DOHH2 (cell line): ENCODE data around the gene ZNF280D.

Source experiments
- EZH2phosphoT487 ChIP-seq: fragments of 200-600 bp; sonication (generic); IDR thresholded peaks from 2 replicates; pipeline ENCODE4 v1.6.1; 2017; ENCODE audit warnings: borderline replicate concordance, mild to moderate bottlenecking, antibody characterized with exemption, low read length, moderate library complexity, mixed read lengths
- TF ChIP-seq, protein P1 (sequence below): fragments of 200-600 bp; sonication (generic); IDR thresholded peaks from one replicate; pipeline ENCODE4 v1.5.1; 2014; ENCODE audit warnings: antibody characterized with exemption, mild to moderate bottlenecking, low read depth, low read length; ENCODE audit not compliant: poor library complexity, severe bottlenecking

DNA sequence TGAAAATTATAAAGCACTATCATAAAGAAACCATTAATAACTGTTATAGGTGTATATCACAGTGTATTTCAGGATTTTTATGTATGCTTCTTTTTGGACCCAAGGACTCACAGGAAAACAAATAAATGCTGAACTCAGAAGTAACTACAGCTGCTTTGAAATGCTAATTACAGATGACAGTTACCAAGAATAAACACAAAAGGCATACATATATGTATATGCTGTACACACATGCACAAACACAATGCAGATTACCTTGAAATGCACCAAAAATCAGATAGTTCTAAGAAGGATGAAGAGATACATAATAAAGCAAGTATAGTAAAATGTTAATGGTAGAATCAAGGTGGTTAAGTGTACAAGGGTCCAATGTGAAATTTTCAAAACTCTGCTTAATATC, 52.2 kb downstream of the ZNF280D start:
- TF ChIP-seq, protein P1, sequence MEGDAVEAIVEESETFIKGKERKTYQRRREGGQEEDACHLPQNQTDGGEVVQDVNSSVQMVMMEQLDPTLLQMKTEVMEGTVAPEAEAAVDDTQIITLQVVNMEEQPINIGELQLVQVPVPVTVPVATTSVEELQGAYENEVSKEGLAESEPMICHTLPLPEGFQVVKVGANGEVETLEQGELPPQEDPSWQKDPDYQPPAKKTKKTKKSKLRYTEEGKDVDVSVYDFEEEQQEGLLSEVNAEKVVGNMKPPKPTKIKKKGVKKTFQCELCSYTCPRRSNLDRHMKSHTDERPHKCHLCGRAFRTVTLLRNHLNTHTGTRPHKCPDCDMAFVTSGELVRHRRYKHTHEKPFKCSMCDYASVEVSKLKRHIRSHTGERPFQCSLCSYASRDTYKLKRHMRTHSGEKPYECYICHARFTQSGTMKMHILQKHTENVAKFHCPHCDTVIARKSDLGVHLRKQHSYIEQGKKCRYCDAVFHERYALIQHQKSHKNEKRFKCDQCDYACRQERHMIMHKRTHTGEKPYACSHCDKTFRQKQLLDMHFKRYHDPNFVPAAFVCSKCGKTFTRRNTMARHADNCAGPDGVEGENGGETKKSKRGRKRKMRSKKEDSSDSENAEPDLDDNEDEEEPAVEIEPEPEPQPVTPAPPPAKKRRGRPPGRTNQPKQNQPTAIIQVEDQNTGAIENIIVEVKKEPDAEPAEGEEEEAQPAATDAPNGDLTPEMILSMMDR: no peak
- no peak for TF ChIP-seq EZH2phosphoT487
